Tibial artery (tissue), 4 donors: ENCODE results near the gene ADAM10.

Experiments used
- DNase-seq, 2 donors: peaks; one replicate each; pipeline ENCODE4 v3.0.0-alpha.2; 2019
- H3K27ac ChIP-seq, 2 donors: fragments of 200-600 bp; sonication (generic) in 1 of 2; 1 replicate in 1 of 2; 2 replicates in 1 of 2; pipeline ENCODE4 v1.5.1; 2018 to 2019; ENCODE audit warnings: mild to moderate bottlenecking in 1 of 2
- H3K27me3 ChIP-seq, 2 donors: fragments of 200-600 bp; sonication (generic) in 1 of 2; one replicate each; pipeline versions ENCODE4 v1.5.1 to v1.6.0; 2016 to 2019
- H3K36me3 ChIP-seq, 3 donors: fragments of 200-600 bp; sonication (generic) in 2 of 3; one replicate each; pipeline ENCODE4 v1.5.1; 2016 to 2019; ENCODE audit warnings: mild to moderate bottlenecking in 2 of 3
- H3K4me1 ChIP-seq, 4 donors: fragments of 200-600 bp; sonication (generic) in 2 of 4; 1 replicate in 3 of 4; 2 replicates in 1 of 4; pipeline ENCODE4 v1.5.1; 2016 to 2019
- H3K4me3 ChIP-seq, 2 donors: fragments of 200-600 bp; sonication (generic) in 1 of 2; 1 replicate in 1 of 2; 2 replicates in 1 of 2; pipeline ENCODE4 v1.5.1; 2018 to 2019; ENCODE audit warnings: mild to moderate bottlenecking in 2 of 2
- H3K9me3 ChIP-seq, 3 donors: fragments of 200-600 bp; sonication (generic) in 1 of 3; one replicate each; pipeline ENCODE4 v1.5.1; 2016 to 2019
- CTCF ChIP-seq, 2 experiments: fragments of 200-600 bp in 1 of 2; fragments of 450-650 bp in 1 of 2; IDR thresholded peaks; one replicate each; pipeline ENCODE4 v1.5.1; 2017 to 2019; ENCODE audit warnings: antibody characterized with exemption in 2 of 2, mild to moderate bottlenecking in 1 of 2, moderate library complexity in 1 of 2
- intact Hi-C: fragments of 100-400 bp; cut with DNase I; formaldehyde crosslinking; loops from one replicate; pipeline ENCODE4 v1.15.0; 2023; ENCODE audit warnings: low total_unique reads

The ADAM10 gene

GRCh38 chr15:58549785-58550074, 199.8 kb downstream of the ADAM10 start:
- TF ChIP-seq CTCF (IDR thresholded peaks at IDR 0.05): no peak
- no peaks in the 10 kb centered on the region for H3K27me3 ChIP-seq
- H3K9me3 ChIP-seq: no peaks in the 10 kb centered on the region
- no peak overlapping the region for H3K27ac ChIP-seq
- H3K36me3 ChIP-seq: no peaks in the 10 kb centered on the region
- no peak for DNase-seq
- intact Hi-C loops: no loop called here
- H3K4me3 ChIP-seq: no peak overlapping the region
- peaks cover 0 to 27% (median 12%) of the 10 kb centered on the region in 4 donors for H3K4me1 ChIP-seq

GRCh38 chr15:58549013-58549784, 200.3 kb downstream of the ADAM10 start:
- H3K27me3 ChIP-seq: no peaks in the 10 kb centered on the region
- no peak overlapping the region for H3K4me3 ChIP-seq
- no peak for TF ChIP-seq CTCF (IDR thresholded peaks at IDR 0.05)
- H3K9me3 ChIP-seq: no peaks in the 10 kb centered on the region
- DNase-seq: no peak
- no peak overlapping the region for H3K27ac ChIP-seq
- intact Hi-C loops: no loop called here
- no peaks in the 10 kb centered on the region for H3K36me3 ChIP-seq
- H3K4me1 ChIP-seq: peaks cover 0 to 27% (median 12%) of the 10 kb centered on the region in 4 donors

GRCh38 chr15:58548308-58549012, 201.0 kb downstream of the ADAM10 start:
- Histone ChIP-seq H3K4me3 (no peak overlapping the region), H3K36me3 (no peaks in the 10 kb centered on the region), H3K9me3 (no peaks in the 10 kb centered on the region), H3K27ac (no peak overlapping the region), H3K4me1 (peaks cover 0 to 27% (median 12%) of the 10 kb centered on the region in 4 donors), H3K27me3 (no peaks in the 10 kb centered on the region)
- intact Hi-C loops: no loop called here
- DNase-seq: no peak
- no peak for TF ChIP-seq CTCF (IDR thresholded peaks at IDR 0.05)

- Histone ChIP-seq H3K27me3 (no peaks in the 10 kb centered on the region), H3K9me3 (no peaks in the 10 kb centered on the region), H3K4me1 (peaks cover 0 to 27% (median 12%) of the 10 kb centered on the region in 4 donors), H3K27ac (no peak overlapping the region), H3K4me3 (no peak overlapping the region), H3K36me3 (no peaks in the 10 kb centered on the region)
- intact Hi-C loops: no loop called here
- TF ChIP-seq CTCF (IDR thresholded peaks at IDR 0.05): no peak
- DNase-seq: no peak
These were observed 201.7 kb downstream of the ADAM10 start for GRCh38 chr15:58547628-58548307.

- no peak for TF ChIP-seq CTCF (IDR thresholded peaks at IDR 0.05)
- no peaks in the 10 kb centered on the region for H3K9me3 ChIP-seq
- no peaks in the 10 kb centered on the region for H3K27me3 ChIP-seq
- H3K27ac ChIP-seq: no peak overlapping the region
- H3K4me3 ChIP-seq: no peak overlapping the region
- H3K4me1 ChIP-seq: peaks cover 0 to 19% (median 9%) of the 10 kb centered on the region in 4 donors
- intact Hi-C loops: no loop called here
- peak; percentile 49 to 77 for DNase-seq
- no peaks in the 10 kb centered on the region for H3K36me3 ChIP-seq
These were observed 202.6 kb downstream of the ADAM10 start for GRCh38 chr15:58546635-58547627.
